HG03045 (cell line): Measurements from ENCODE around the gene RFT1.

Experiments
- ATAC-seq: cut with Tn5 transposase; IDR thresholded peaks from one replicate; pipeline ENCODE4 v1.9.1; 2021; ENCODE audit warnings: mild to moderate bottlenecking, moderate library complexity; ENCODE audit not compliant: unreplicated experiment

The RFT1 gene

DNA sequence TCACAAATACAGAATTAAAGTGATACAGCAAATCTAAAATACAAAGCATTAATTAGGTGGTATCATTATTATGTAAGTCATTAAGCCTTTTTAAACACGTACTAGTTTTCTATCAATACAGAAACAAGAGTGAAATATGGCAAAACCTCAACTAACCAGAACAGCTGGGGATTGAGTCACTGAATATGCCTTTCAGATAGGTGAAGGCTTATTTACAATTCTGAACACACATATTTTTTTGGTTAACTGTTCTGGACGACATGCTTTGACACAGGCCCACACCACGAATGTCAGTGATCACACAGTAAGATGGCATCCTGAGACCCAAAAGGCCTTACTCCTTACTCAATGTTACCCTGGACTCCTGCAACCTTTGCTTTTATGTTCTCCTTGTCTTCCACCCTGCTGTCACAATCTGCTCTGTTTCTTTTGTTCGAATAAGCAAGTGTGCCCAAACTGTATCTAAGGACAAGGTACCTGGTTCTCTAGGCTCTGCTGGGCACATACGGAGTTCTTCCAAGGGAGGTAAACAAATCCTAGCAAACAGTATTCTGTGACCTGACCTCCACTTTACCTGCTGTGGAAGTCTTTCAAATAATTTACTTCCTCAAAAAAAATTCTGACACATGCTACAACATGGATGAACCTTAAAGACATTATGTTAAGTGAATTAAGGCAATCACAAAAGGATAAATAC is 91.4 kb downstream of the RFT1 start:
- no peak for ATAC-seq
